ENCODE measurements around the gene CDHR5.

CDHR5 gene

DNA sequence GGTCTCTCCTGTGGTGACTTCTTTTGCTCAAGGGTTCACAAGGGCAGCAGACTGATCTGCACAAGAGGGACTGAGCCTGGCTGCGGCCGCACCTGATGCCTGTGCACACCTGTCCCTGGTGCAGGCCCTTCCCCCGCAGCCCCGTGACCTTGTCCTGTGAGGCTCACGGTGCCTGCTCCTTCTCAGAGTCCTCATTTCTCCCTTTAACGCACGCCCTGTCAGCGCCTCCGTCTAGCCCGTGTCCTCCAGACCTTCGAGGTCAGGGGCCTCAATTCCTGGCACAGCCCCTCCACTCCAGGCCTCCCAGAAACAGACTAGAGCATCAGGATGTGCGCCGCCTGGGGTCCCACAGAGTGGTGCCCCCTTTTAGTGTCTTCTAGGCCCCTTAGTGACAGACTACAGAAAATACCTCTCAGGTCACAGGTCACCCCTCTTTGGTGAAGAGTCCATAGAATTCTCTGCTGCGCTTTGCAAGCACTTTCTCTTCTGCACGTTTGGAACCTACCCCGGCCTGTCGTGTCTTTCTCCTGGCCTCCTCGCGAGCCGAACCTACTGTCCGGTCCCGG, 11.3 kb upstream of the CDHR5 start:
- no peaks in the 10 kb centered on the region for H3K27me3 ChIP-seq (ENCODE audit: low read length)

GRCh38 chr11:630871-631270, 6.1 kb upstream of the CDHR5 start:
- Histone ChIP-seq H3K36me3 (ENCODE audit: low read length) (no peaks in the 10 kb centered on the region), H3F3A (ENCODE audit: insufficient read depth) (0 out of 2 replicates have a peak, but pooled peaks cover 9% of the 10 kb centered on the region), H2AFZ (ENCODE audit: low read depth, low read length, severe bottlenecking) (no peak overlapping the region), H3K9me3 (ENCODE audit: insufficient read depth, low read length) (no peaks in the 10 kb centered on the region), H4K20me1 (ENCODE audit: low read depth, low read length) (no peaks in the 10 kb centered on the region), H3K9me2 (replicated peaks; ENCODE audit: insufficient read depth, low read length) (no peaks in the 10 kb centered on the region), H3K4me2 (ENCODE audit: low read depth, low read length, poor library complexity, severe bottlenecking) (no peak overlapping the region), H3K79me2 (ENCODE audit: insufficient read depth, low read length) (no peaks in the 10 kb centered on the region), H3K4me3 (ENCODE audit: insufficient read depth, low read length, poor library complexity, severe bottlenecking) (no peak overlapping the region), H3K27ac (ENCODE audit: low read depth, low read length) (no peak overlapping the region), H3K27me3 (ENCODE audit: low read length) (no peaks in the 10 kb centered on the region), H3K9ac (ENCODE audit: low read length) (no peak overlapping the region)
- TF ChIP-seq EZH2phosphoT487 (conservative IDR thresholded peaks at IDR 0.05; ENCODE audit: low read length) = no peak
- TF ChIP-seq CTCF (IDR thresholded peaks at IDR 0.05; ENCODE audit: insufficient read depth, low read length, poor library complexity, severe bottlenecking) = no peak

More for the DNA sequence above, 11.3 kb upstream of the CDHR5 start:
- Histone ChIP-seq H3K36me3 (ENCODE audit: low read length) (no peaks in the 10 kb centered on the region), H4K20me1 (ENCODE audit: low read depth, low read length) (no peaks in the 10 kb centered on the region), H3K4me2 (ENCODE audit: low read depth, low read length, poor library complexity, severe bottlenecking) (no peak overlapping the region), H3K9ac (ENCODE audit: low read length) (no peak overlapping the region), H3K9me3 (ENCODE audit: insufficient read depth, low read length) (no peaks in the 10 kb centered on the region), H3K4me3 (ENCODE audit: insufficient read depth, low read length, poor library complexity, severe bottlenecking) (no peak overlapping the region), H3F3A (ENCODE audit: insufficient read depth) (no peaks in the 10 kb centered on the region), H3K27ac (ENCODE audit: low read depth, low read length) (no peak overlapping the region), H2AFZ (ENCODE audit: low read depth, low read length, severe bottlenecking) (no peak overlapping the region), H3K79me2 (ENCODE audit: insufficient read depth, low read length) (no peaks in the 10 kb centered on the region), H3K9me2 (replicated peaks; ENCODE audit: insufficient read depth, low read length) (no peaks in the 10 kb centered on the region)
- TF ChIP-seq EZH2phosphoT487 (conservative IDR thresholded peaks at IDR 0.05; ENCODE audit: low read length) (no peak), CTCF (IDR thresholded peaks at IDR 0.05; ENCODE audit: insufficient read depth, low read length, poor library complexity, severe bottlenecking) (no peak)

GRCh38 chr11:629237-629583, 4.5 kb upstream of the CDHR5 start:
- no peak overlapping the region for H3K4me2 ChIP-seq (ENCODE audit: low read depth, low read length, poor library complexity, severe bottlenecking)
- H3K9me3 ChIP-seq (ENCODE audit: insufficient read depth, low read length) = no peaks in the 10 kb centered on the region
- TF ChIP-seq CTCF (IDR thresholded peaks at IDR 0.05; ENCODE audit: insufficient read depth, low read length, poor library complexity, severe bottlenecking) = no peak
- TF ChIP-seq EZH2phosphoT487 (conservative IDR thresholded peaks at IDR 0.05; ENCODE audit: low read length) = no peak

More at GRCh38 chr11:629237-629583, 4.5 kb upstream of the CDHR5 start:
- H3F3A ChIP-seq (ENCODE audit: insufficient read depth) = 0 out of 2 replicates have a peak, but pooled peaks cover 9% of the 10 kb centered on the region
- no peak overlapping the region for H3K27ac ChIP-seq (ENCODE audit: low read depth, low read length)
- H3K79me2 ChIP-seq (ENCODE audit: insufficient read depth, low read length) = no peaks in the 10 kb centered on the region
- no peaks in the 10 kb centered on the region for H3K36me3 ChIP-seq (ENCODE audit: low read length)
- no peaks in the 10 kb centered on the region for H4K20me1 ChIP-seq (ENCODE audit: low read depth, low read length)
- H3K9ac ChIP-seq (ENCODE audit: low read length) = no peak overlapping the region
- H3K9me2 ChIP-seq (replicated peaks; ENCODE audit: insufficient read depth, low read length) = no peaks in the 10 kb centered on the region
- no peak overlapping the region for H3K4me3 ChIP-seq (ENCODE audit: insufficient read depth, low read length, poor library complexity, severe bottlenecking)
- H3K27me3 ChIP-seq (ENCODE audit: low read length) = no peaks in the 10 kb centered on the region
- H2AFZ ChIP-seq (ENCODE audit: low read depth, low read length, severe bottlenecking) = no peak overlapping the region

Measured in SU-DHL-6 (cell line).